HCT116 (cell line): Measurements from ENCODE around the gene TMEM214. TPM values are rescaled to one million over a fixed set of nuclear protein-coding genes. Genes with fewer than 3 reads are reported as not detected.

ENCODE experiments used
- ATAC-seq: fragments of 200-7000 bp; cut with Tn5 transposase; 2 replicates; pipeline ENCODE4 v1.9.1; 2020; ENCODE audit warnings: mild to moderate bottlenecking, moderate library complexity
- BruUV-seq: library from RNA; stranded (reverse); fragments of 400-500 nt; replicated peaks from 2 replicates; lab custom pipeline; 2021; lab: Mats Ljungman, UMichigan
- CTCF ChIA-PET: fragments of 300-600 bp; sonication (Branson Sonifier 250); formaldehyde crosslinking; loops from one replicate; lab custom pipeline; 2021; ENCODE audit warnings: antibody characterized with exemption; lab: Charles Lee
- POLR2A ChIA-PET: fragments of 300-600, 350-600 bp; sonication (Branson Sonifier 250); formaldehyde crosslinking; loops from one replicate; lab custom pipeline; 2021; ENCODE audit warnings: antibody characterized with exemption; lab: Charles Lee
- RAD21 ChIA-PET, 2 experiments: fragments of 300-600 bp; sonication (Branson Sonifier 250); formaldehyde crosslinking; loops; one replicate each; lab custom pipeline; 2023; ENCODE audit warnings: low total read pairs in 2 of 2; ENCODE audit not compliant: uncharacterized antibody in 2 of 2, unreplicated experiment in 2 of 2, low non-redundant PET in 1 of 2; lab: Charles Lee
- DNase-seq: peaks from one replicate; pipeline ENCODE4 v3.0.0-alpha.2; 2010; ENCODE audit warnings: low read depth, low spot score
- H2AFZ ChIP-seq: fragments of 200-600 bp; shearing (Covaris generic), sonication (generic); 2 replicates; pipeline ENCODE4 v1.6.1; 2017; ENCODE audit warnings: low read depth, mixed run types, mixed read lengths, antibody characterized with exemption, low read length; ENCODE audit not compliant: poor library complexity, severe bottlenecking
- H3K27ac ChIP-seq: 2 replicates; pipeline ENCODE4 v1.5.1; 2012; ENCODE audit warnings: low read depth, low read length
- H3K27me3 ChIP-seq: fragments of 200-600 bp; sonication (generic); 2 replicates; pipeline ENCODE4 v1.6.1; 2016; ENCODE audit warnings: mixed run types, low read length, mixed read lengths; ENCODE audit not compliant: insufficient read depth
- H3K36me3 ChIP-seq, 2 experiments: fragments of 200-500 bp in 1 of 2; fragments of 200-600 bp in 1 of 2; sonication (Bioruptor generic) in 1 of 2; sonication (generic) in 1 of 2; 2 replicates each; pipeline versions ENCODE4 v1.5.1 to v1.6.1; 2014 to 2016; ENCODE audit warnings: low read length in 2 of 2, inconsistent platforms in 1 of 2, mixed read lengths in 1 of 2, mixed run types in 1 of 2; ENCODE audit not compliant: insufficient read depth in 2 of 2, control insufficient read depth in 1 of 2
- H3K4me1 ChIP-seq, 2 experiments: fragments of 200-600 bp in 1 of 2; sonication (generic) in 1 of 2; 2 replicates each; pipeline versions ENCODE4 v1.5.1 to v1.6.1; 2012 to 2017; ENCODE audit warnings: low read length in 2 of 2, inconsistent platforms in 1 of 2, mild to moderate bottlenecking in 1 of 2, mixed read lengths in 1 of 2, mixed run types in 1 of 2, moderate library complexity in 1 of 2; ENCODE audit not compliant: insufficient read depth in 2 of 2, control insufficient read depth in 1 of 2
- H3K4me2 ChIP-seq: fragments of 200-600 bp; sonication (generic); 2 replicates; pipeline ENCODE4 v1.6.1; 2017; ENCODE audit warnings: mixed run types, low read length, mixed read lengths
- H3K4me3 ChIP-seq, 2 experiments: fragments of 200-600 bp in 1 of 2; sonication (generic) in 1 of 2; replicated peaks in 1 of 2; 2 replicates each; pipeline ENCODE4 v1.5.1; 2011 to 2016; ENCODE audit warnings: low read length in 2 of 2, control low read depth in 1 of 2, low read depth in 1 of 2, mild to moderate bottlenecking in 1 of 2, mixed read lengths in 1 of 2, mixed run types in 1 of 2
- H3K79me2 ChIP-seq: fragments of 200-600 bp; sonication (generic); 2 replicates; pipeline ENCODE4 v1.6.1; 2017; ENCODE audit warnings: mild to moderate bottlenecking, mixed run types, low read length, moderate library complexity, mixed read lengths; ENCODE audit not compliant: insufficient read depth
- H3K9ac ChIP-seq: fragments of 200-600 bp; sonication (generic); 2 replicates; pipeline ENCODE4 v1.6.1; 2016; ENCODE audit warnings: low read length, mixed read lengths
- H3K9me2 ChIP-seq: fragments of 200-600 bp; sonication (generic), shearing (Covaris generic); 2 replicates; pipeline ENCODE4 v1.6.1; 2017; ENCODE audit warnings: mixed run types, mild to moderate bottlenecking, moderate library complexity; ENCODE audit not compliant: insufficient read depth
- H3K9me3 ChIP-seq, 2 experiments: fragments of 200-500 bp in 1 of 2; fragments of 200-600 bp in 1 of 2; sonication (Bioruptor generic) in 1 of 2; sonication (generic) in 1 of 2; 2 replicates each; pipeline ENCODE4 v1.6.1; 2014 to 2017; ENCODE audit warnings: low read length in 2 of 2, mixed read lengths in 2 of 2, inconsistent platforms in 1 of 2, low read depth in 1 of 2, mild to moderate bottlenecking in 1 of 2, mixed run types in 1 of 2, moderate library complexity in 1 of 2; ENCODE audit not compliant: control insufficient read depth in 1 of 2, insufficient read depth in 1 of 2
- H4K20me1 ChIP-seq: fragments of 200-600 bp; sonication (generic), shearing (Covaris generic); 2 replicates; pipeline ENCODE4 v1.6.1; 2017; ENCODE audit warnings: mixed run types, mild to moderate bottlenecking, moderate library complexity; ENCODE audit not compliant: insufficient read depth
- CBX3 ChIP-seq: IDR thresholded peaks from 2 replicates; pipeline ENCODE4 v1.6.1; 2012; ENCODE audit warnings: low read depth
- CEBPB ChIP-seq: IDR thresholded peaks from 2 replicates; pipeline ENCODE4 v1.6.1; 2012; ENCODE audit warnings: low read depth
- ELF1 ChIP-seq: IDR thresholded peaks from 2 replicates; pipeline ENCODE4 v1.6.1; 2012; ENCODE audit warnings: low read depth, borderline replicate concordance
- EZH2 ChIP-seq: fragments of 200-600 bp; sonication (generic); IDR thresholded peaks from 2 replicates; pipeline ENCODE4 v1.6.1; 2017; ENCODE audit warnings: antibody characterized with exemption, mixed run types
- EZH2phosphoT487 ChIP-seq: fragments of 200-600 bp; IDR thresholded peaks from 2 replicates; pipeline ENCODE4 v1.6.1; 2018; ENCODE audit warnings: antibody characterized with exemption, borderline replicate concordance
- RAD21 ChIP-seq: IDR thresholded peaks from 2 replicates; pipeline ENCODE4 v1.6.1; 2012; ENCODE audit warnings: low read depth, mild to moderate bottlenecking
- SIN3A ChIP-seq: IDR thresholded peaks from 2 replicates; pipeline ENCODE4 v1.6.1; 2012; ENCODE audit warnings: low read depth
- SRF ChIP-seq: IDR thresholded peaks from 2 replicates; pipeline ENCODE4 v1.6.1; 2012; ENCODE audit warnings: low read depth
- YY1 ChIP-seq: IDR thresholded peaks from 2 replicates; pipeline ENCODE4 v1.6.1; 2011; ENCODE audit warnings: low read length, low read depth, moderate library complexity, mild to moderate bottlenecking; ENCODE audit not compliant: insufficient replicate concordance; ENCODE audit errors: extremely low read depth
- ZFX ChIP-seq: fragments of 450-650 bp; IDR thresholded peaks from 2 replicates; pipeline ENCODE4 v1.6.1; 2017
- intact Hi-C: fragments of 100-400 bp; cut with micrococcal nuclease; formaldehyde crosslinking; loops from 2 replicates; pipeline ENCODE4 v1.10.0; 2022
- total RNA-seq: library from RNA; stranded (reverse); gene quantifications from one replicate; pipeline ENCODE4 v1.2.1, GENCODE V29; 2021; ENCODE audit not compliant: unreplicated experiment
- TF ChIP-seq, protein P1 (sequence below): IDR thresholded peaks from 2 replicates; pipeline ENCODE4 v1.6.1; 2012
- TF ChIP-seq, protein P2 (sequence below): IDR thresholded peaks from 2 replicates; pipeline ENCODE4 v1.6.1; 2011; ENCODE audit warnings: mild to moderate bottlenecking, low read length, moderate library complexity; ENCODE audit not compliant: insufficient replicate concordance; ENCODE audit errors: extremely low read depth
- TF ChIP-seq, protein P3 (sequence below): IDR thresholded peaks from 2 replicates; pipeline ENCODE4 v1.6.1; 2012

The TMEM214 gene
- total RNA-seq, 1 experiment from 2014 or later = 69.8 TPM

DNA sequence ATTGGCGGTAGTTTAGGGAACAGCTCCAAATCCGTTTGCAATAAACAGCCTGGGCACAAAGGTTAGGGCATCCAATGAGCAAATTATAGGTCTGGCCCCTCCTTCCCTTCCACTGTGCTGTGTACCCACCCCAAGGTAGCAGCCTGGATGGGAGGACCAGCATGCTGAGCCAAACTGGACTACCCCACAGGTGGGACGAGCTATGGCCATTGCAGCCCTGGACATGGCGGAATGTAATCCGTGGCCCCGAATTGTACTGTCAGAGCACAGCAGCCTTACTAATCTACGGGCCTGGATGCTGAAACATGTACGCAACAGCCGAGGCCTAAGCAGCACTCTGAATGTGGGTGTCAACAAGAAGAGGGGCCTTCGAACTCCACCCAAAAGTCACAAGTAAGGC lies 25.4 kb downstream of the TMEM214 start:
- DNase-seq = no peak
- POLR2A ChIA-PET = interaction anchor here (1.1 kb wide), 1 partner anchor 10 kb away, joined by 3 read pairs; no protein-coding TSS in a partner anchor
- no peak overlapping the region for H3K27ac ChIP-seq
- H3K27me3 ChIP-seq = no peaks in the 10 kb centered on the region
- no peak overlapping the region for H3K4me3 ChIP-seq
- intact Hi-C loops = no loop called here
- CTCF ChIA-PET = no interaction called here
- H3K9ac ChIP-seq = no peak overlapping the region
- no peak overlapping the region for H3K4me2 ChIP-seq
- H4K20me1 ChIP-seq = no peaks in the 10 kb centered on the region
- no TSS peak for BruUV-seq
- RAD21 ChIA-PET = no interaction called here
- H3K4me1 ChIP-seq = no peaks in the 10 kb centered on the region
- no peaks in the 10 kb centered on the region for H3K79me2 ChIP-seq
- H3K9me2 ChIP-seq = no peaks in the 10 kb centered on the region
- no peaks in the 10 kb centered on the region for H3K9me3 ChIP-seq
- TF ChIP-seq ELF1 (no peak), SRF (no peak), CEBPB (no peak), EZH2phosphoT487 (no peak), CBX3 (no peak), SIN3A (no peak), RAD21 (no peak), YY1 (no peak), EZH2 (no peak), ZFX (no peak)
- TF ChIP-seq, protein P1, sequence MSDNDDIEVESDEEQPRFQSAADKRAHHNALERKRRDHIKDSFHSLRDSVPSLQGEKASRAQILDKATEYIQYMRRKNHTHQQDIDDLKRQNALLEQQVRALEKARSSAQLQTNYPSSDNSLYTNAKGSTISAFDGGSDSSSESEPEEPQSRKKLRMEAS = no peak
- TF ChIP-seq, protein P2, sequence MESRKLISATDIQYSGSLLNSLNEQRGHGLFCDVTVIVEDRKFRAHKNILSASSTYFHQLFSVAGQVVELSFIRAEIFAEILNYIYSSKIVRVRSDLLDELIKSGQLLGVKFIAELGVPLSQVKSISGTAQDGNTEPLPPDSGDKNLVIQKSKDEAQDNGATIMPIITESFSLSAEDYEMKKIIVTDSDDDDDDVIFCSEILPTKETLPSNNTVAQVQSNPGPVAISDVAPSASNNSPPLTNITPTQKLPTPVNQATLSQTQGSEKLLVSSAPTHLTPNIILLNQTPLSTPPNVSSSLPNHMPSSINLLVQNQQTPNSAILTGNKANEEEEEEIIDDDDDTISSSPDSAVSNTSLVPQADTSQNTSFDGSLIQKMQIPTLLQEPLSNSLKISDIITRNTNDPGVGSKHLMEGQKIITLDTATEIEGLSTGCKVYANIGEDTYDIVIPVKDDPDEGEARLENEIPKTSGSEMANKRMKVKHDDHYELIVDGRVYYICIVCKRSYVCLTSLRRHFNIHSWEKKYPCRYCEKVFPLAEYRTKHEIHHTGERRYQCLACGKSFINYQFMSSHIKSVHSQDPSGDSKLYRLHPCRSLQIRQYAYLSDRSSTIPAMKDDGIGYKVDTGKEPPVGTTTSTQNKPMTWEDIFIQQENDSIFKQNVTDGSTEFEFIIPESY = no peak
- TF ChIP-seq, protein P3, sequence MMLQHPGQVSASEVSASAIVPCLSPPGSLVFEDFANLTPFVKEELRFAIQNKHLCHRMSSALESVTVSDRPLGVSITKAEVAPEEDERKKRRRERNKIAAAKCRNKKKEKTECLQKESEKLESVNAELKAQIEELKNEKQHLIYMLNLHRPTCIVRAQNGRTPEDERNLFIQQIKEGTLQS = no peak
- TF ChIP-seq, all 23 proteins: peak for 0
- ATAC-seq = no peak
- no peak overlapping the region for H2AFZ ChIP-seq
- peaks cover 9 to 17% of the 10 kb centered on the region in 2 experiments; a peak in 2 of 4 replicates for H3K36me3 ChIP-seq
